ENCODE data around the gene SETBP1.
A peak's percentile ranks its signal among the peaks of the same experiment; 100 is the strongest.

SETBP1 gene

DNA sequence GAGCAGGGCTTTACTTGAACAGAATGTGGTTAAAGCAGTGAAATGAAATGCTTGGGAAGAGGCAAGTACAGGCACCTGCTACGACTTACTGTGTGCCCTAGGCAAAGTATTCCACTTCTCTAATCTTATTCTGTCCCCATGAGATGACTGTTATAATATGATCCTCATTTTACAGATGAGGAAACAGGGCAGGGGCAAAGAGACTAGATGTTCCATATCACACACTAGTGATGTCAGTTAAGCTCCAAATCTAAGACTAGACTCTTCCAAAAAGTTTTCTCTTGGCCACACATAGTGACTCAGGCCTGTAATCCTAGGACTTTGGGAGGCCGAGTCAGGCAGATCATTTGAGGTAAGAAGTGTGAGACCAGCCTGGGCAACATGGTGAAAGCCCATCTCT is 235.0 kb downstream of the SETBP1 start:
- no peak for DNase-seq

DNA sequence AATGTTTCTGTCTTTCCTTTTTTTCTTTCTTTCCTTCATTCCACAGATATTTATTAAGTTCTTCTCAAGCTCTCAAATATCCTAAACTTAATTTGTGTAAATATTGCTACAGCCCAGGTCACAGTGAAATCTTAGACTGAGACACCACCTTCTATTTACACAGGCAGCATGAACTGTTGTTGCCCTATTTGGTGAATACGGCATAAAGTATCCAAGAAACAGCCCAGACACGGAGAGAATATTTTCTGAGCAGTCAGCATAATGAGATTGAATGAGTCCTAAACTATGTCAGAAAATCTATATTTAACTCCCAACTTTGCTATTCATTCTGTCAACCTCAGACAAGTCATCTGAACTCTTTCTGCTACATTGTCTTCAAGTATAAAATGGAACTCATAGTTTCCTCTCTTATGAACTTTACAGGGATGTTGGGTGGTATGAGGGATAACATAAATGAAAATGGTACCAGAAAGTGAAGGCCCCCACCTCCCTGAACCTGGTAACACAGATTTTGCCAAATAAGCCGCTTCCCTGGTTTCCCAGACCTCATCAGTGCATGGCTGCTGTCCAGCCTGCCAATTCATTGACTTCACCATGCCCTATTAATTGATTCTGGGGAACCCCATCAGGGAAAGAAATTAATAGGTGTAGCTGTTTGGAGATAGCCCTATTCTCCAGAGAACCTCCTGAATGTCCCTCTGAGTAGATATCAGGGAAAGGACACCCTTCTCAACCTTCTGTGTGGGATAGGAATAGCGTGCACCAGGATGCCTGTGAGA is 235.9 kb downstream of the SETBP1 start:
- no peak for DNase-seq

DNA sequence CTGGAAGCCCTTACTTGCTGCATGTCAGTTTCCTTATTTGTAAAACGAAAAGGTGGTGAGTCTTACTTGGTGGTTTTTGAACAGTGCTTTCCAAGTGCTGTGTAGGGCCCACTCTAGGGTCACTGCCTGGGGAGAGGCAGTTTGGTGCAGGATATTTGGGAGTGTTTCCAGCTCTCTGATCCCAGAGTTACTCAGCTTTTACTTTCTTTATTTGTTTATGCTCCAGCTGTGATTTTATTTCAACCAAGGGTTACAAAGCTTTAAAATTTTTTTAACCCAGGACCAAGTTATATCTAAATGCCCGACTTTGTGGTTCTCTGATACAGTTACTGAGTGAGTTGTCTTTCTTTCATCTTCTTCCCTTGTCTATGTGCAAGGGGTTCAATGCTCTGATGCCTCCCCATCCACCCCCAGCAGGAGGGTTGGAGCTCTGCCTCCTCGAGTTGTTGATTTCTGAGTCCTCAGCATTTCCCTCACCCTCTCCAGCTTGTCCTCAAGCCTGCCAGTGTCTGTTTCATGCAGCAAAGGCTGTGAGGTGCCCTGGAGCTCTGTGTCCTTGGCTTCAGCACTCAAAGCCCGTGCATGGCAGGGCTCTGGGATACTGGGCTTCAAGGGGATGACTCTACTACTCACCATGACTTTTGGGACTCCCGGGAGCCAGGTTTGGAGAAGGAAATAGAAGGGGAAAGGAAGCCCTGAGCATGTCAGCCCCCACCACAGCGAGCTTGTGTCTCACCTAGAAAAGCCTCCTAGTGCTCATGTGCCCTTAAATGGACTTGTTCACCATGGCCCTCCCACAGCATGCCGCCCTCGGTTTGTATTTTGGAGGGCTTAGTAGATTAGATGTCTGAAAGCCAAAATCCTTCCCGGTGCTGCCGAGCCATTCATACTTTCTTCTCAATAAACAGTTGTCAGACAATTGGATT is 236.8 kb downstream of the SETBP1 start:
- no peak for DNase-seq

DNA sequence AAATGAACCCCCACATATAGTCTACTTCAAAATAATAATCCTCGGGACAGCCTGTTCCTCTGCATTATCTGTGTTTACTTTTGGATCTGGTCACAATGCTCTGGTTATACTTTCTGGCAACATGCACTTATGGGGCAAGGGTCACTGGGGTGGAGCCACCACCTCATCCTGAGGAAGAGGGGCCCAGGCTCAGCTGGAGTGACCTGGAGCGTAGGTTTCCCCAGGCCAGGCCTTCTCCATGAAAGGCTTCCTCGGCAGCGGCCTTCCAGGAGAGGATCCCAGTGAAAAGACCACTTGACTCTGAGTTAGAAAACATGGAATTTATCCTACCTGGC is 237.4 kb downstream of the SETBP1 start:
- no peak for DNase-seq

DNA sequence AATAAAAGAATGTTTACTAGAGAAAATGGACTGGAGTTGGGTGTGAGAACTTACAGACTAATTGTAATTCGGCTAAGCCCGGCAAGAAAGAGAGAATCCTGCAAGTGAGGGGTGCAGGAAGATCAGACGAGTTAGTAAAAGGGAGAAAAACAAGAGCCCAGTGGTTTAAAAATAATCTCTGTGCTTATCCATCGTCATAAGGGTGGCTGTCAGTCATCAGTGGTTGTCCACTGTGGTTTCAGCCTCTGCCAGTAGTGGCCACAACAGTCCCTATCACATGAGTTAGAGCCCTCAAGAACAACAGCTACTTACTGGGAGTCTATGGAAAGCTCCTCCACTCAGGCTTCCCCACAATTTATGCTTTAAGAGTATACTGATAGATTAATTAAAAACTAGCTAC is 239.8 kb downstream of the SETBP1 start:
- no peak for DNase-seq

DNA sequence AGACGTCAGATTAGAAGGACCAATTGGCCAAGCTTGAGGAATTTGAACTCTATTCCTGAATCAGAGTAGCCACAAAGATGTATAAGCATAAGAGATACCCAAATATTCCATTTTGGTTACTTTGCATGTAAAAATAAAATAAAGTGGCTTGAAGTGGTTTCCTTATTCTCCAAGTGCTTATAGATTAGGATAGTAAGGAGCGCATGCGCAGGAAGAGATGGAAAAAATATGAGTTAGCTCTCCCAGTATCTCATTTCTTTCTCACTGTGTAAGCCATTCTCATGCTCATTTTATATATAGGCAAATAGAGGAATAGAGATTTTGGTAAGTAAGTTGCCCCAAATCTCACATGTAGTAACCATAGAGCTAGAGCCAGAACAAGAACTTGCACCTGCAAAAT is 241.3 kb downstream of the SETBP1 start:
- no peak for DNase-seq

DNA sequence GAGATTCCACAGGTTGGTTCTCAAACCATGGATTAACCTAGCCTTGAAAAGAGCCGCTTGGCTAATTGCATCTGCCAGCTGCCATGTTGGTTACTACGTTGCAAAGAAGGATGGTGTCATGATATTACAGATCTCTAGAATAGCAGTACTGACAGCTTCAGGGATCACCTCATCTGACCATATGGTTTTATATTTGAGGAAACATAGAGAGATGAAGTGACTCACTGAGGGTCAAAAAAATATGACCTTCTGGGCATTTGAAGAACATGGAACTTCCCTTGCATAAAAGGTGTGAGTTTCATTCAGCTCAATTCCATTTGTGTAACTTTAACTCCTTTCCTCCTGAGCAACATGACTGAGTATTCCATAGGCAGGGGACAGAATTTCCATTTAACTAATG is 242.3 kb downstream of the SETBP1 start:
- no peak for DNase-seq

DNA sequence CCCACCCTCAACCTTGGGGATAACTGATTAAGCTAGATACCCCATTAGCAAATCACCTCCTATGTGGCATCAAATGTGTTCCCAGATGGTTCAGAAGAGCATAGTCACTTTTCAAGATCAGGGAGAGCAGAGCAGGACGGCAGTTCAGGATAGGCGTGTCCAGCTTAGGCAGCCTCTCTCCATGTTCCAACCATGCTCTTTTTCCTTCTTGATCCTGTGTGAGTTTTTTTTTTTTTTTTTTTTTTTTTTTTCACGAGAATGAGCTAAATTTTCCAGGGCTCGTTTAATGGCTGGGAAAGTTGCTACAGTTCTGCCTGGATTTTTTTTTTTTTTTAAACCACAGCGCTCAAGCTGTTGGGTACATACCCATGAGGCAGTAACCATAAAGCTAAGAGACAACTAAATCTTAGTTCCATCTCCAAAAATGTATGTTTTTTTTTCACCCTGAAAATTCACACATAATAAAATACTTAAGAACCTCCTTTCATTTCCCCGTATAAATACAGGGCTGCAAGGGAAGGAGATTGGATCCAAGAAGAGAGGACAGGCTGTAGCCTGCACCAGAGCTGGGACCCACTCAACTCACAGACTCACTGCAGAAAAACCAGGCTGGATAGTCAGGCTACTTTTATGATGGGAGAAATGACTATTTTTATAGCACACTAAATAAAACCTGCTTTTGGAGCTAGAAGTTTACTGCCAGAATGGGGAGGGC is 244.3 kb downstream of the SETBP1 start:
- no peak for DNase-seq

DNA sequence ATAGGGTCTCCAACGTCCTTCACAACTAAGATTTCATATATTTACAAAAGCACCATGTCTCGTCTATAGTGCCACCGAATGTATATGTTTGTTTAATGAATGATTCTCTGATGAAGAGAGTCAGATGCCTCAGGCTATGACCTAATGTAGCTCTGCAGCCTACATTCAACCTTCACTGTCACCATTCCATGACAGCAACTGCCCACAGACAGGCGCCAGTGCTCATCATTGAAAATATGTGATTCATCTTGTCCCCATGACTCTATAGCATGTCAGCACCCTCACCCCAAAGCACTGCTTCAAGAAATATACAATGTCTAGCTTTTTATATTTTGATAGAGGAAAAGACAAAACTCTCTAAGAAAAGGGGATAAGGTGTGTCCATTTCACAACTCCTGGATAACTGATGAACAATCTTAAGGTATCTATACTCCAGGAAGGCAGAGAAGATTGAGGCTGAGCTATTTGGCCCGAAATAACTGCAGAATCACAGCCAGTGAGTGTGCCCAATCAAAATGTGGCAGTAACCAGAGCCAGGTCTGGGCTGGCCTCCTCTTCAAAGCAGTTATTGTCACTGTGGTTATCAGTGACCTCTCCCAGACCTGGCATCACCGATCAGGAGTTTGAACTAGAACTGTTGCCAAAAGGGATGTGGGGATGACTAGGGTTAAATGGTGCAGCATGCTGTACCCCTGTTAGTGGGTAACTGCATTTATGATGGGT is 246.6 kb downstream of the SETBP1 start:
- DNase-seq: no peak

DNA sequence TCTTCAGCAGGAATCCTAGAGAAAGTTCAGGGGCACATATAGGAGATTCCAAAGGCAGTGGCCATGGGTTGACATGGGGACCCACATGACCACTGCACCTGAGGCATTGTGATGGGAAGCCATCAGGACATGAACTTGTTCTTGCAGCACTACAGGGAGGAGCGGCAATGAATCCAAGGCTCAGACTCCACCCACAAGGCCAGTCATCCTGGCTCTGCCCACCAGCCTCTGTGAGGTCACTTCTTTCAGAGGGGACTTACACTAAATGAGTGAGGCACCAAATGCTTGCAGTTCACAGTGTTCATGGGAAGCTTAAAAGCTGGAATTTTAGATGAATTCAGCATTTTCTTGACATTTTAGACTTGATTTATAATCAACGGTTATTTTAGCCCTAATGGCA is 254.2 kb downstream of the SETBP1 start:
- DNase-seq: no peak

DNA sequence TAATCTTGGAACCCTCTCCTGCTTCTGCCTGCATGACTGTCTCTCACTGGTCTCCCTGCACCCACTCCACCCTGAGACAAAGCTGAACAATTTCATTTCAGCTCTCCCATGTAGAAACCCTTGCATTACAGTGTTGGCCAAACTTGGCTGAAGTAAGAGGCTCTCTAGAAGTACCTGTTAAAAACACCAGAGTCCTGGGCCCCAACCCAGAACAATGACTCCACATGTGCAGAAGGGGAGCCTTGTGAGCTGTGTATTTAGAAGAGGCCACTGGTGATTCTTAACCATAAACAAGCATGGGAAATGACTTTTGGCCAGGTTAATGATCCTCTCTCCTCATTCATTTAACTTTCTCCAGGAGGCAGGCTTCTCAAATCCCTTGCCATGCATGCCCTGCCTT is 254.8 kb downstream of the SETBP1 start:
- no peak for DNase-seq

DNA sequence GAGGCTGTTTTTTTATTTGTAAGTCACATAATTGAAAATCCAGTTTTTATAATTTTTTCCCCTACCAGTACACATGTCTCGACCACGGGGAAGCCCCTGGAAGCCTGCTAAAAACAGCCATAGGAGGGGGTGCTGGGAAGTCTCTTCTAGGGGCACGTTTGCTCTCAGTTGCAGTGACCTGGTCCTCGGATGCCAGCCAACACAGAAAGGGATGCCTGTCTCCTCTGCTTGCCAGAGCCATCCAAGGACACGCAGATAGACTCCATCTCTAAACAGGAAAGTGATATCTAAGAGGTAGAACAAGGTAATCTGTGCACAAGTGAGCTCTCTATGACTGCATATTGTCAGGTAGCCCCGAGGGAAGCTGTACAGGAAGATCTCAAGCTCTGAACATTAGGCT is 255.8 kb downstream of the SETBP1 start:
- DNase-seq: no peak

DNA sequence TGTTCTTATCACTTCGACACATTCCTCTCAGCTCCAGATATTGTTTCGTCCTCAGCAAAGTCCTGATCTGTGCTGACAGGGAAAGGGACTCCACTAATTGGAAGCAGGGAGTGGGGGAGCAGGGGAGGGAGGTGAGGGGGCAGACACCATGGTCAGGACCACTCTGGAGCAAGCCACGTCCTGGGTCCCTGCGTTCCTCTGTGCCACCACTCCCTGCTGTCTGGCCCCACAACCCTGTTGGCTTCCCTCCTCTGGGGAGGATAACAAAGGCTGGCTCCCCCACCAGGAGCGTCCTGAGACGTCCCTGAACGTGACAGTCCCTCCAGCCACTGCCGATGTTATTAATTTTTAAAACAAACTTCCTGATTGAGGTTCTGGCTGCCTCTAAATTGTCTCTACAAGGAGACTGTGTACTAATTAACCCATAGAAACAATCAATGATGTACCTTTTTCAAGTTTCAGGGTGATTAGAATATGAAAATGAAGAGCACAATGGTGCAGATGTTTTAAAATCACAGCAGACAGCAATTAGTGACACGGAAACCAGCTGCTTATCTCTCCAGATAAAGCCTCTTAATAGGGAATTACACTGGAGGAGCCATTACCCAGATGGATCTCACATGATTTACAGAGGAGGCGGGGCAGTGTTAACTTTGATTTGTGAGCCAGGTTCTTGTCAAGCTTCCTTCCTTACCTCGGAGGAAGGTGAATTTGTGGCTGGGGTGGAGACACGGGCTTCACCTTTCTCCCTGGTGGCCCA is 257.5 kb downstream of the SETBP1 start:
- DNase-seq: peak; percentile 55

DNA sequence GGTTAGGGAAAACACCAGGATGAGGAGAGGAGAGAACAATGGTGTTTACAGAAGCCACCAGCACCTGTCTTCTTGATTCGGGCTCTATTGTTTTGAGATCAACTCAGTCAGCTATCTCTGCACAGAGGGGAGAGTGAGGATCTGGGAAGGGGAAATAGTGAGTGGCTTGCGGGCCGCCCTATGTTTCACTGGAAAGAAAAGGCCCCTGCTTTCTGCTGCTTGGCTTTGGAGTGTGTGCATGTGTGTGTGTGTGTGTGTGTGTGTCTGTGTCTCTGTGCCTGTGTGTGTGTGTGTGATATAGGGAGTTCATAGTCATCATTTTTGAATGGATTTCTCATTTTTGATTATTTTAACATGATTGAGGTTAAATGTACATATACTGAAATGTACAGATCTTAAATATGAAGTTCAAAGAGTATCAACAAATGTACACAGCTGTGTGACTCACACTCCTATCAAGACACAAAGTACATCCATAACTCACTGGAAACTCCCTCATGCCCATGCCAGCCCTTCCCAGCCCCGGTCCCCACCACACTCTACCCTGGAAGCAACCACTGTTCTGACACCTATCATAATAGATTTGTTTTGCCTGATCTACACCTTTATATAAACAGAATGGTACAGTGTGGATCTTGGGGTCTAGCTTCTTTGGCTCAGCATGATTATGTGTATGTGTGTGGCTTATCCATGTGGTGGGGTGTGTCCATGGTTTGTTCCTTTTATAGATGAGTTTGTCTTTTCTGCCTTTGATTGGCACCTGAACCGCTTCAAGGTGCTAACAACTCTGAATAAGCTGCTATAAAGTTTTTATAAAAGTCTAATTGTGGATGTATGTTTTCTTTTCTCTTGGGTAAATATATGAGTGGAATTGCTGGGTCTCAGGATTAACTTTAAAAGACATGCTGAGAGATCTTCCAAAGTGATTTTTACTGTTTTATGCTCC is 258.3 kb downstream of the SETBP1 start:
- no peak for DNase-seq

DNA sequence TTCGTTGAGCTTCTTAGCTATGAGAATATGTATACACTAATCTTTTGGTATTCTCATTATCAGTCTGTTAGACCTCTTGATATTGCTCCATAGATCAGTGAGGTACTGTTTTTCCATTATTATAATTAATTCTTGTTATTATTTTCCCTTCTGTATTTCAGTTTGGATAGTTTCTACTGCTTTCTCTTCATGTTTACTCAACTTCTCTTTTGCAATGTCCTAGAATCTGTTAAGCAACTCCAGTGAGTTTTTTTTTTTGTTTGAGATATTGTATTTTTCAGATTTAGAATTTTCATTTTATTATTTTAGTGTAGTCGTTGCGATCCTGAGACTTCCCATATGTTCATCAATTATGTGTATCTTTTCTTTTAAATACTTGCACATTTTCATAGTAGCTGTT is 260.8 kb downstream of the SETBP1 start:
- DNase-seq: no peak

DNA sequence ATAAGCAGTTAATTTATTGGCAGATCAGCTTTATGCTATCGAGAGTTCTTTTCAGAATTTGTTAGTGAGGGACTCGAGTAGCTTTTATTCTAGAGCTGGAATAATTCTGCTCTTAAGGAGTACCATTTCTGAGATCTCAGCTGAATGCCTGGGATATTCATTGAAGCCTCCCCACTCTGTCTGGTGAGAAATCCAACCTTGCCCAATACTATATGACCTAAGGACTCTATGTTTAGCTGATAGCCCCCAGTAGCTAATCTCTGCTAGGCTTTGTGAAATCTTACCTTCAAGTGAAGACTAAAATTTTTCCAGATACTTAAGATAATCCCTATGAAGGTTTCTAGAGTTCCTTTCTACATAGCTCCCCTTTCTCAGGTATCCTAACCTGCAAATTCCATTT is 261.4 kb downstream of the SETBP1 start:
- no peak for DNase-seq

DNA sequence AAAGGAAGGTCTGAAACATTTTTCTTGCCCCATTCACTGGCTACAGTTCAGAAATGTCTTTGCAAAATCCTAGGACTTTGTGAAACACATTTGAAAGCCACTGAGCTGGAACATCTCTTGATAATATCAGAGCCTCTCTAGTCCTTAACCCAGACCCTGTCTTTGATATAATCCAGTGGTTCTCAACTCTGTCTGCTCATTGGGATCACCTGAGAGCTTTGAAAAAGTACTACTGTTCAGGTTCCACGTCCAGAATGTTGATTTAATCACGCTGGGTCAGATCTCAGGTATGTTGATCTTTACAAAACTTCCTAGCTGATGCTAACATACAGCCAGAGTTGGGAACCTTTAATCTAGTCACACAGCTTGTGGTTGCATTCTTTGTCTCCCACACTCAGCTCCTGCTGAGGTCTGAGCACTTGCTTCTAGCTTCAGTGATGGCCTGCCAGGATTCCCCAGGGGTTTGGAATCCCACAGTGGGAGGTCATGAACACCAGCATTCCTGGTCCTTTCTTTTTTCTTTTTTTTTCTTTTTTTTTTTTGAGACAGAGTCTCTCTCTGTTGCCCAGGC is 262.7 kb downstream of the SETBP1 start:
- DNase-seq: no peak

DNA sequence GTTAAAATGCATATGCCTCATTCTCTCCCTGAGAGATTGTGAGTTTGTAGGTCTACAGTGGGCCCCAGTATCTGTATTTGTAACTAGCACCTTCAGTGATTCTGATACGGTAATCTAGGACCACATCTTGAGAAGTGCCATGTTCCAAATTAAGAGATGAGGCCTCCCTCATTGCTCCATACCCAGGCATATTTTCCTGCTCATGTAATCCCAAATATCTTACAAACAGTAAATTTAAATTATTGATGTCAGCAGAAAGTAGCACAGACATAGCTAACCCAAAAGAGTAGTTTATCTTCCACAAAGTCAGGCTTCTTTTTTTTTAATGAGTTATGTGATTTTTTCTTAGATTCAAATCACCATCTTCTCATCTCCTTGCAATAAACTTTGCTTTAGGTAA is 263.8 kb downstream of the SETBP1 start:
- DNase-seq: no peak

DNA sequence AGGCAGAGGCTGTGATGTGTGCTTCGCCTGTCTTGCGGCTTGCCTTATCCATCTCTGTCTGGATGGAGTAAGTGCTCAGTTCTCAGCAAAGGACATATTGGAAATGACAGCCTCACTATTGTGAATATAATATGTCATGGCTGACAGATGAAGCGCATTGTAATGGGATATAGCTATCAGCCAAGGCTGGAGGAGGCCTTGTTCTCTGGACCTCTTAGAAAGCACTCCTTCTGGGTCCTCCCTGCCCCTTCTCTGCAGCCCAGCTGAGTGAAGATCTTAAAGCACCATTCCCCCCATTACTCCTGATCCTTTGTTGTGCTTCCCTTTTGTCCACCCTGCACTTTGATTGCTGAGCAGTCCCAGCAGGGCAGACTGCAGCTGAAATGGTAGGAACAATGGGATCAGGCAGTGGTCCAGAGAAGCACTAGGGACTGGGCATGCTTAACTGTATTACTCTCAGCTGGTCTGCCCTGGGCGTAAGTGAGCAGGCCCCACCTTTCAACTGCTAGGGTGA is 265.3 kb downstream of the SETBP1 start:
- peak; percentile 73 for DNase-seq

DNA sequence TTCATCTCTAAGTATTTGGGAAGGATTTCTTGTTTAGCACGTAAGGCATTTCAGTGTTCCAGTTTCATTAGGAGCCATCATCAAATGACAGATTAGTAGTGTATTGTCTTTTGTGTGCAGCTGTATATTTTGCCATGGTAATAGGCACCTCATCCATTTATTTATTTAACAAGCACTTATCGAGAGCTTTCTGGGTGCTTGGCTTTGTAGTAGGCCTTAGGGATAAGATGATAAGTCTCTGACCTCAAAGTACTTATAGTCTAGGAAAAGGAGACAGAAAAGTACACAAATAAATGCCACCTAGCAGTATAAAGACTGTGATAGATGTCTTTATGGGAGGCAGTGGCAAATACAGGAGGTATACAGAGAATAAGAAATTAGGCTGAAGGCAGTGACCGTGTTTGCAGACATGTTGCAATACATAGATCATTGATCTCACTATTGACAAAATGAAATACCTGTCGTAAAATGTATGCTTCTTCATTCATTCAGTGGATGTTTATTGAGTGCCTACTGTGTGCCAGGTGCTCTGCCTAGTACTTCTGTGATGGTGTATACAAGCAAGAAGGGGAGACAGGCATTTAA is 265.9 kb downstream of the SETBP1 start:
- DNase-seq: peak; percentile 72

All from NCI-H2227 treated with DMSO at 0.1 percent for 48 hours (cell line).